SIG-M5 treated with dmso at 0.1 percent for 504 hours (cell line): ENCODE results near the gene GARNL3.

ENCODE experiments used
- DNase-seq: peaks from one replicate; lab custom pipeline; 2025; ENCODE audit not compliant: unreplicated experiment; lab: John Stamatoyannopoulos, UW

Gene GARNL3

DNA sequence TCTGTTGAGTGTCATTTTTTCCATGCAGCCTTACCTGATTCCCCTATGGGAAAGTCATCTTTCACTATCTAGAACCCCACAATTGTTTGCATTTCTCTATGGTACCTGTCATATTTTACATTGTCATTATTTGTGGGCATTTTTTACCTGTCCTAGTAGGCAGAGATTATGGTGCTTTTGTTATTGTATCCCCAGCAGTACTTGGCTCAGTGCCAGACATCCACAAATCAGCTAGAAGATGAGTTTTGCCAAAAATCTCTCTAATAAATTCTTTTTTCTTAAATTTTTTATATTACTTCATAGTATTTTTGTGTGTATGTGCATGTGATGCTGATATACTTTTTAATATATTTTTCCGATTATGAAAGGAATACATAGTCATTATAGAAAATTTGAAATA, 13.2 kb downstream of the GARNL3 start:
- DNase-seq = no peak

DNA sequence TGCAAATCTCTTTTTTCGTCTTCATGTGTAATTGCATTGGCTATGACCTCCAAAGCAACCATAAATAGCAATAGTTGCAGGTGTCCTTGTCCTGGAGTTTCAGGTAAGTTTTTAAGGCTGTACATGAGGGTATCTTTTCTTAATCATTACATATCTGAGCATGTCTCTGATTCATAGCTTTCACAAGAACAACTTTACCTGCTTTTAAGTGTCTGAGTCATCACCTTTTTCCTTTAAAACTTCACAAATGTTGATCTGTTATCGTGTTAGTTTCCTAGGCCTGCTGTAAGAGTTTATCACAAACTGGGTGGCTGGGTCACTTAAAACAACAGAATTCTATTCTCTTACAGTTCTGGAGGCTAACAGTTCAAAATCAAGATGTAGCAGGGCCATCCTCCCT, 13.8 kb downstream of the GARNL3 start:
- DNase-seq = no peak

DNA sequence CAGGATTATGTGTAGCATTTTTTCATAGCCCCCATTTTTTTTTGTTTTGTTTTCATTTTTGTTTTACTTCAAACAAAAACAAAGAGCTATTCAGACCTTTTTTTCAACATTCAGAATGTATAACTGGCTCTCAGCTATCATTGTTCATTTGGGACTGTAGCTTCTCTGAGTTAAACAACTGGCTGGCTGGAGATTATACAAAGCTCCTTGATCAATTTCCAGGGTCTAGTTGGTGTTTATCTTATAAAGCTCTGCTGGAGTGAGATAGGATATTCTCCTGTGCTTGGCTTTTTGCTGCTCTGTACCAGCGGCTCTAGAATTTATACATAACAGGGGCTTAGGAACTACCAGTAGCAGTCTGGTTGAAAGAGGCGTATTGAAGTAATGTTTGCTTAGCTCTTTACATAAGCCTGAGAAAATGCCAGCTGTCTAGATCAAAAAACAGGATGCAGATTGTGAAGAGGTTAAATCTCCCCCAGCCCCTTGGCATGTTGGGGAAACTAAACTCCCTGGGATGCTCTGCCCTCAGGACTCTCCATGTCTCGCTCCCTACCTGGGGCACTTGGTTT, 15.2 kb downstream of the GARNL3 start:
- no peak for DNase-seq

DNA sequence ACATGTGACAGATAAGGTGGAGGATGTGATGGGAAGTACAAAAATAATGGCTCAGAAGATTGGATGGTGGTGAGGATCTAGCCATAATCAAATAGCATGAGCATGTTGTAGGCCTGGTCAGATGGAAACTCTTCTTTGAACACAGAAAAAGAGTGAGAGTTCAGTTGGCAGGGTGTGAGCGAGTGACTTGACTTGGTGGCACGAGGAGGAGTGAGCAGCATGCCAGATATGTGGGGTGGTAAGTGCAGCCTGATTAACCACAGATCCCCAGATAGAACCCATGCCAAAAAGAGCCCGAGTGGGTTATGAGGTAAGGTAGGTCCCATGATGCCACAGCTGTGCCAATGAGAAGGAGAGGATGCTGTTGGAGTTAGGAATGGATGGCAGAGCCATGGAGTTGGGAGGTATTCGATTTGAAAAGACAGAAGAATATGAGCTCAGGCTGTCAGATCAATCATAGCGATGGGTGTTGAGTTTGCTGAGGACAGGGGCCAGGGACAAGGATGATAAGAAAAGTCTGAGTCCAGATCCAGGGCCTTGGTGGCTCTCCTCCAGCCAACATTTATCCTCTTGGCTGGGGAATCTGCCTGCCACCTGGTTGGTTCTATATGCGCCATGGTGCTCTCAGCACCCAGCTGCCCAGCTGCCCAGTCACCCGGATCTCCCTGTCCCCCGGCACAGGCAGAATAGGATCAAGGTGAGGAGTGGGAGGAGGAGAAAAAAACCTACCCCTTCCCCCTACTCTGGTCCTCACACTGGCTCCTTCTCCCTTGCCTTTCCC, 16.5 kb downstream of the GARNL3 start:
- no peak for DNase-seq

DNA sequence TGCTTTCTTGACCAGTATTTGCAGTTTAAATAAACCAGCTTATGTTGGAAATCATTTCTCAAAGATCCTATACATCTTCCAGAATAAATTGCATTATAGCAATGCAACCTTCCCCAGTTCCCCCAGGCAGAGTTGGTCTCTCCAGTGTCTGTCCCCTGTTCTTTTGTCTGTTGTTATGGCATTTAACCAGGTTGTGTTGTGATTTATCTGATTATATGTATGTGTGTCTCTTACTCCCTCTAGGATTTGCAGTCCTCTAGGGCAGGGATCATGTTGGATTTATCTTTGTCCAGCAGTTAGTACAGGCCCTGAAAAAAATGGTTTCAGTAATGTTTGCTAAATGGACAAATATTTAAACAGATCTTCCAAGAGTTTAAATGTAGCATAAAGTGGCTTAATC, 17.3 kb downstream of the GARNL3 start:
- DNase-seq = no peak

DNA sequence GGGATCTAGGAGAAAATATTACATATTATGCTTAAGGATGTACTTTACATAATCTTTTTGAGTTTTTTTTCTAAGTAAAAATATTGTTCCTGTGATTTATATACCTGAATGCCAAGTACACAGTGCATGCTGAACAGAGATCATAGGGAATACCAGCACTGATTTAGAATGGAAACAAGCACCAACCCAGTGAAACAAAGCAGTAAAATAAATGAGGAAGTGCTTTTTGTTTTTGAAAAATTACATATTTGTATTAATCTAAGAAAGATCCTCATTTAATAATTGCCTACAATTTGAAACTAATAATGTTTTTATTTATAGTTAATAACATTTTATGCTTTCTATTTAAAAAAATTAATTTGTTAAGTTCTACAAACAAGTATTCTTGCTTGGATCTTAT, 18.0 kb downstream of the GARNL3 start:
- no peak for DNase-seq

DNA sequence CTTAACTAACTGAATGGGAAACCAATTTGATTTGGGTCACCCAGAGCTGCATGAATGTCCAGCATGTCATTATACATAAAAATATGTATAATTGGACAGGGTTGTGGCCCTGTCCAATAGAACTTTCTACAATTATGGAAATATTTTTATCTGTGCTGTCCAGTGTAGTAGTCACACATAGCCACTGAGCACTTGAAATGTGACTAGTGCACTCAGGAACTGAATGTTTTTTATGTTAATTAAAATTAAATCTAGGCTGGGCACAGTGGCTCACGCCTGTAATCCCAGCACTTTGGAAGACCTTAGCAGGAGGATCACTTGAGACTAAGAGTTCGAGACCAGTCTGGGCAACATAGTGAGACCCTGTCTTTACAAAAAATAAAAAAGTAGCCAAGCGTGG, 18.6 kb downstream of the GARNL3 start:
- DNase-seq = no peak

DNA sequence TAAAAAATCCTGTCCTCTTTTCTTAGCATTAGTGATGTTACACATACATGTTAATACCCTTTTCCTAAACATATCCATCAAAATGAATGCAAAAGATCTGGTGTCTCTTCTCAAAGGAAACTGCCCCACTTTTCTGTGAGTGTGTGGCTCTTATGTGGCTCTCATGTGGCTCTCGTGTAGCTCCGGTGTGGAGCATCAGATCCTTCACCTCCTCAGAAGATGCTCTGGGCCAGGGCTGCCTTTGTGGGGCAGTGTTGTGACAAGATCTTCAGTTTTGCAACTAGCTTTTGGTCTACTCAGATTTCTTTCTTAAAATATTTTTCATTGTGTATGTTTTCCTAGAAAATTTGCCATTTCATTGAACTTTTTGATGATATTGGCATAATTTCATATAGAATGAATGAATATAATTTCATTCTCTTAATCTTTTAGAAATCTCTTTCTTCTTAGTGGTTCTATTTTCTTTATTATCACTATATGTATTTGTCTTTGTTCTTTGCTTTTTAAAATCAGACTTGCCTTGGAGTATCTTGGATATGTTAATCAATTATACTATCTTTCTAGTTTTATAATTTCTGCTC, 19.4 kb downstream of the GARNL3 start:
- DNase-seq = peak; percentile 17

DNA sequence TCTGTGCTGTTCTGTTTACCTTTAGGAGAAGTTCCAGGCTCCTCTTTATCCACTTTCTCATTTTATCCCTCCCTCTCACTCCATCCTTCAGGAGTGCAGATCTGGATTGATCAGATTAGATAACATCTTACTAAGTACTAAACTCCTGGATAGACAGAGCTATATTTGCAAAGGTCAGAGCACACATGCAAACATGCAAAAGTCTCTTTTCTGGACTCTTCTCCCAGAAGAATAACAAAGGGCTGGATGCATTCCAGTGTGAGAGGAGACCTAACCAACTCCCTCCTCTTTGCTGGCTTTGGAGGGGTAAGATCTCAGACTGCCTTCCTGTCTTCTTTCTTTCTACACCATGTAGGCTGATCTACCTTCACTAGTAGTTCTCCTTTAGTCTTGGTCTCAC, 21.4 kb downstream of the GARNL3 start:
- DNase-seq = no peak

DNA sequence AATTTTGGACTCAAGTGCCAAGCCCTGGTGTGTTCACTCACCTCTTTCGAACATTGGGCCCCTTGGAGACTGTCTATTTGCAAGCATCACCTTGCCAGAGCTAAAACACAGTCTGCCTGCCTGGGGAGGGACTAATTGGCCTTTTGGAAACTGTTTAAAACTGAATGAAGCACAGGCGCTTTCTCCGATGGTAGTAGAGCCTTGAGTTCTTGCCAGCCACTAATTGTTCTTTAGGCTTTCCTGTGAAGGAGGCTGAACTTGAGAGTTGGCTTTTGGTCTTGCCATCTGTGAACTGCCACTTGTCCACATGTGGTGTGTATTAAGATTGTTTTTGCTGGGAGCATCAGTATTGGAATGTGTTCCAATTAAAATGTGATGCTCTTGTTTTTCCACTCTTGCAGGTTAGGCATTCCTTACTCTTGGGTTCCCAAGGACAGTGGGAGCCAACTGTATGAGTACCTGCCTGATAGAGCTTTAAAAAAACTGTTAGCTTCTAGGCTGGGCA, 26.0 kb downstream of the GARNL3 start:
- DNase-seq = no peak

DNA sequence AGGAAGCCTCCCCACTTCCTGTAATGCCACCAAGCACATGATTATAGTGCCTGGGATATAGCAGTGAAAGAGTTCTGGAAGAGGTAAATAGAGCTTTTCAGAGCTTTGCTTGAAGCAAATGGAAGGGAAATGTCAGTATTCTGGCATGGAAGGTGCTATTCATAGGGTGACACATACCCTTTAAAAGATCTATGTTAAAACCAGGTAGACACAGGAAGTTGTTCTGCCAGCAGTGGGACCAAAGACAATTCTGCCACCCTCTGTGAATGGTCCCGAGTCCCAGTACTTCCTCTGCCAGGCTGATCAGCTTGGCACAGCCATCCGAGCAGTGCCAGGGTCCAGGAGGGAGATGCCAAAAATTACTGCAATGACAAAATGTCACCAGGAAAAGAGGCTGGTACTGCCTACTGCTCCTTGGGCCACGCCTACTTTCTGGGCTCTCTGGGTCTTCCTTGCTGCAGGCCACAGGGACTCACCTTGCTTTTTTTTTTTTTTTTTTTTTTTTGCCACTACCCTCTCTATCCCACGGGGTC, 26.7 kb downstream of the GARNL3 start:
- no peak for DNase-seq

DNA sequence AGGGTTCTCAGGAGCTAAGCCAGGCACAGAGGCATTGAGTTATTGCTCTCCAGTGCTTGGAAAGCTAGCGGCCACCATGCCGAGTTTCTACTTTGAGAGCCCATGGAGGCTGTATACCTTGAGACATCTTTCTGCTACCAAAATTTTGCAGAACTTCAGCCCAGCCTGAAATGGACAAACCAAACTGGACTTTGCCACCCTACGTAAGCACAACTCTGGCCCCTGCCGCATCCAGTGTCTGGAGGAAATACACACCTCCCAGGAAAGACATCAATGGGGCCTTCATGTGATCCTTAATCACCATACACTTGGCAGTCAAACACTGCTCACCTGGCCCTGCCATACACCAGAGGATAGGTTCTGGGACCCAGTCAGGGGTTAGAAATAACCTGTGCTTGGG, 27.8 kb downstream of the GARNL3 start:
- no peak for DNase-seq

DNA sequence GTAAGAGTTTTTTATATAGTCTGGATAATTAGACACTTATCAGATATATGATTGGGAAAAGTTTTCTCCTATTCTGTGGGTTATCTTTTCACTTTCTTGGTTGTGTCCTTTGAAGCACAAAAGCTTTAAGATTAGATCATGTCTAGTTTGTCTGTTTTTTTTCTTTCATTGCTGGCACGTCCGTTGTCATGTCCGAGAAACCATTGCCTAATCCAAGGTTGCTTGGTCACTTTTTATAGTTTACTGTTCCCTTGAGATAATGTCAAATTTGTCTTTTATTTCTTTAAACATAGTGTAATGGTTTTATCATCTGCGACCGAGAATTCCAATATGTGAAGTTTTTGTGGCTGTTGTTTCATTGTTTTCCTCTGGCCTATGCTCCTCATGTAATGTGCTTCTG, 28.8 kb downstream of the GARNL3 start:
- no peak for DNase-seq

DNA sequence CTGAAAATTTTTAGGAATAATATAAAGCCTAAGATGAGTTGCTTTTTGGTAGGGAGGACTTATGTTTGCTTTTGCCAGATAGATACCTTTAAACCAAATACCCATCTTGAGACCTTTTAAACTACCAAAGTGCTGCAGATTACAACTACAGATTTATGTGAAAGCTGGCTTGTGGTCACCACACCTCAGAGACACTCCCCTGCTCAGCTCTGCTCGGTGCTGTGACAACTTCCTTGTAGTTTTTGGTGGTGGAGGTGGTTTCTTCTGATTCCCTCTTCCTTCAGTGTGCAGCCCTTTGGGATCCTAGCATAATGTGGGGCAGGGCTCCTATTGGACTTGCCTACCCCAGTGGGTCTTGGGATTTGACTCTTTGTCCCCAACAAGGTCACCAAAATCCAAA, 29.2 kb downstream of the GARNL3 start:
- no peak for DNase-seq

DNA sequence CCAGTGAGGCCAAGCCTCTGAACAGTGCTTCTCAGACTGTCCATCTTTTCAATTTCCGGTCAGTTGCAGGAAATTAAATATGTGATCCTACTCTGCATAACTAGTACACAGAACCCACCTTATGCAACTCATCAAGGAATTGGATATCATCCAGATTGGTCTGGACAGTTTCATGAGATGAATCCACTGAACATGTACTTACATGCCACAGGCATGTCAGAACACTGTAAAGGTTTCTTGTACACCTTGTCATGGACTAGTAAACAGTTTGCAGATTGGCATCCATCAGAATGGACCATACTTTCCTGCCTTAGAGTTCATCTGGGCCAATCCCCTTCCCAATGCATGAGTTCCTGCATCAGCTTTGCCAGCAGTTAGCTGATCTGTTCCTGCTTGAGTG, 30.4 kb downstream of the GARNL3 start:
- no peak for DNase-seq

DNA sequence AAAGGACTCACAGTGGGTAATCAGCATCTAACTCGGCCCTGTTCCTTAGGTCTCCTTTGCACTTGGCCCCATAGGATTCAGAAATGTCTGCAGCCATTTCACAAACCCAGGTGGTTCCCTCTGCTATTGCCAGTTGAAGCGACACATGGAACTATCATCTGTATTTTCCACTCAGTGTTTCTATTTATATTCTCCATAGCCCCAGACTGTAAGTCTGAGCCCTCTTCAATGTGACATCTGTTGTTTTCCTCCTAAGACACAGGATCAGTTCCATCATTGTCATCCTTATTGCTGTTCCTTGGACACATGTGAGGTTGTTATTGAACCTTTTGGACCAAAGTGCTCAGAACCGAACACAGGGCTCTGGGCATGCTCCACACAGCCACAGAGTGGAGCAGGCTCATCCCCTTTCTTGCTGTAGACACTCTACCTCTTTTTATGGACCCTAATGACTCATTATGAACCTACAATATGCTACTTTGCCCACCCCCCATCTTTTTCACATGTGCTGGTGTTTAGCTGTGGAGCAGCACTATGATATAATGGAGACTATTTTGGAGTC, 36.4 kb downstream of the GARNL3 start:
- no peak for DNase-seq

DNA sequence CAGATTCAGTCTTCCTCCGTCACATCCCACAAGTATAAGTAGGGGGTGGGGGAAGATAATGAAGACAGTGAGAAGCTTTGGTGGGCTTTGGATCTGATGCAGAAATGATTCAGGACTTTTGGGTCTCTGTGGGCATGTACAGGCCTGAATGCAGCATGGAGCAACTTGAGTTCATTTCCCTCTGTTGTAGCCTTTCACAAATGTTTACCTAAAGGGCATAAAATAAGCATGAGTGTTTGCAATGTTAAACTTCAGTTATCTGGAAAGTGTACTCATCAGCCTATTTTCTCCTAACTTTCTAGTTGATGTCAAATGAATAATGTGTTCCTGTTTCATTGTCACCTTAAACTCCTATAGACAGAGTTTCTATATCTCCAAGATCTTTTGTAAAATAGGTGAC, 39.3 kb downstream of the GARNL3 start:
- no peak for DNase-seq

DNA sequence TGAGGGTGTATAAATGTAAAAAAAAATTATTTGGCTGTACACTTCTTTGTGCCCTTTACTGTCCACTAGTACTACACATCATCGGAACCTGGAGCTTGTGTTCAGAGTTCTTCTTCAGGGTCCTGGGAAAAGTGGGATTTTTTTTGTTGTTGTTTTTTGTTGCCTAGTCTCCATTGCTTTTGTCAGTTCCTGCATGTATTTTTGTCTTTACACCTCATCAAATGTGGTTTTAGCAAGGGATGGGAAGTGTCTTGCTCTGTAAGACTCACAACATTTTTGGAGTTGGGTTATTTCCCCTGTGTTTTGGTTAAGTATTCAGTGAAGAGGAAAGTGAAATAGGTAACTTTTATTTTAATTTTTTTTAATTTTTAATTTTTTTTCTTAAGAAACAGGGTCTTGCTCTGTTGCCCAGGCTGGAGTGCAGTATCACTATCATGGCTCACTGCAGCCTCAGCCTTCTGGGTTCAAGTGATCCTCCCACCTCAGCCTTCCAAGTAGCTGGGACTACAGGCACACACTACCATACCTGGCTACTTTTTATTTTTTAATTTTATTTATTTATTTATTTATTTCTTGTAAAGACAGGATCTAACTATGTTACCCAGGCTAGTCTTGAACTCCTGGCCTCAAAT, 40.7 kb downstream of the GARNL3 start:
- DNase-seq = no peak

DNA sequence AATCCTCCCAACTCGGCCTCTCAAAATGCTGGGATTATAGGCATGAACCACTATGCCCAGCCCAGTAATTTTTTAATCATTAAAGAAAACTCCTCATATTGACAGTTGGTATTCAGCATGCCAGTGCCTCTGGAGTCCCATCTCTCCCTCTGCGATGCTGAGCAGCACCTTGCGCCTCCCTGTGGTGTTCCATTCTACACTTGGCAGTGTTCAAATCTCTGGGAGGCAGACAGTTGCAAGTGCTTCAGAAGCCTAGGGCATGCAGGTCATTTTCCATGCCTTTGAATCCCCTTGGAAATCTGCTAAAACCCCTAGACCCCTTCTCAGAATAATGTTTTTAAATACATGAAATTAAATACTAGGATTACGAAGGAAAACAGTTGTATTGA, 41.3 kb downstream of the GARNL3 start:
- no peak for DNase-seq

DNA sequence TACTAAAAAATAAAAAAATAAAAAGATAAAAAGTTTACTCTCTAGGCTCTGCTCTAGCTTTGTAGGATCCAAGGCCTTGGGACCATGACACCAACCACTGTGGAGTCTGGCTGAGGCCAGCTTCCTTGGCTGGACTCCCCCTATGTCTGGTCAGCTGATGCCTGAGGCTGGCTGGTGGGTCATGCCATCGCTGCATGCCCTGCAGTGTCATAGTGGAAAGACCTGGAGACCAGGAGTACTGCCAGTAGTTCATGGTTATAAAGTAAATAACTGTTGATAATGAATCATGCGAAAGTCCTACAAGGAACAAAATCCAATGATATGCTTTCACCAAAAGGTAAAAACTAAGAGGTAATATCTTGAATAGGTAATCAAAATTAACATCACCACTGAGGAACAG, 43.2 kb downstream of the GARNL3 start:
- DNase-seq = no peak

DNA sequence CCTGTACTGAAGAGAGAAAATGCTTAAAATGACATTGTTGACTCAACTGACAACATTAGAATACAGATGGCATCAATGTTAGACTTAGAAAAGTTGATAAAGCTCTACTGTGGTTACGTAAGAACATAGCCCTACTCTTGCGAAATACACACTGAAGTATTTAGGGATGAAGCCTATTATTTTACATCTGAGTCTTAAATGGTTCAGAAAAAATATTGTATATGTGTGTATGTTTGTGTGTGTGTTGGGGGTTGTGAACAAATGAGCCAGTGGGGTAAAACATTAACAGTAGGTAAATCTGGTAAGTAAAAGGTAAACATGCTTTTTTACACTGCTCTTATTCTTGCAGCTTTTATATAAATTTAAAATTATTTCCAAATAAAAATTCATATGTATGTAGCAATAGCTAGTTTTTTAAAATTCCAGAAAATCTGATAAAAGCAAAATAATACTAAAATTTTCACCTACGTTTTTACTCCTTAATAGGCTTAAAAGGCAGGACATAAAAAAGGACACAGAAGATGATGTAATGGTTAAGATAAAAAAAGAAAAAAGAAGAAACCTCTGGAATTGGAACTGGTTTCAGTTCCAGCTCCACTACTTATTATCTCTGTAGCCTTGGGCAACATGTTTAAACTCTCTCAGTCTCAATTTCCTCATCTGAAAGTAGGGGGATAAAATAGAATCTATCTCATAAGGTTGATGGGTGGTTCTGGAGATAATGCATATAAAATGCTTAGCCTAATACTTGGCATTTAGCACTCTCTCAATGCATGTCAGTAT, 44.3 kb downstream of the GARNL3 start:
- DNase-seq = peak; percentile 91
